ENCODE results near the gene CADM4. TPM values are rescaled to one million over a fixed set of nuclear protein-coding genes. Genes with fewer than 3 reads are reported as not detected.

The CADM4 gene
- total and polyA plus RNA-seq, 2 of the 8 experiments (the other 6 are each of a cell fraction or from before 2014, with no cell fraction given) = 13.5 to 25.0 TPM

DNA sequence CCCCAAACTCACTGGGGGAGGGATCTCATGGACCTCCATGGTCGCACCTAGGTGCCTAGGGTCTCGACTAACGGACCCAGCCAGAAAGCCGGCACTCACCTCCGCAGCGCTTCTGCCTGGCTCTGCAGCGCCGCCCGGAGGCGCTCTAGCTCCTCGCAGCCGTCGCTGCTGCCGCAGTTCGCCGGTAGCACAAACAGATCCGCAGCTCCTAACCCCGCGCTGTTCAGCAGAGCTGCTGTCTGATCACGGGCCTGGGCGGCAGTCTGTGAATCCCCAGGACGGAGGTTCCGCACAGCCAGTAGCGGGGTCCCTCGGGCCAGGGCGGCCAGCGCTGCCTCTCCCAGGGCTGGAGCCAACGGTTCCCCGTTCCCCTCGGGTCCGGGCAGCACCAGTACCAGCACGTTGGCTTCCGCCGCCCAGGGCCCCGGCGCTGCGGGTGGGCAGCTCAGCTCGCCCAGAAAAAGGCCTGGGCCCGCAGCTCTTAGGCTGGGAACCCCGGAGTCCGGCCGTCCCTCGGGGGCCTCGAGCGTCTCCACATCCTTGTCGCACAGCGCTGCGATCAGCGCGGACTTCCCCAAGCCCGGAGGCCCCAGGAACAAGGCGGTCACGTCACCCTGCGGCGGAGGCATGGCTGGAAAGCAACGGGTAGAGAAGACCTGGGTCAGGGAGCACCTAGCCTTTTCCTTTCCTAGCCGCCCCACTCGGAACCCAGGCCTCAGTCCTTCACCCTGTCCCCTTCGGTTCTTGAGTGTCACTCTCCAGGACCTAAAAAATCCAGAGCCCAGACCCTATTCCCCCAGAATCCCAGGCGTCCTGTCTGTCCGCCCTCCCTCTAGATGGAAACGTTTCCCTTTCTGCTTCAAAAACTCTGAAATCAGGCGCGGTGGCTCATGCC is 44.7 kb downstream of the CADM4 start (continued):
- peak; percentile 64 to 80; a peak in 2 of 4 replicates for TF ChIP-seq SIN3A (conservative IDR thresholded peaks at IDR 0.05 in 1 of 2, IDR thresholded peaks at IDR 0.05 in 1 of 2; ENCODE audit: low read depth in 1 of 2, low read length in 2 of 2)
- TF ChIP-seq, protein P1, sequence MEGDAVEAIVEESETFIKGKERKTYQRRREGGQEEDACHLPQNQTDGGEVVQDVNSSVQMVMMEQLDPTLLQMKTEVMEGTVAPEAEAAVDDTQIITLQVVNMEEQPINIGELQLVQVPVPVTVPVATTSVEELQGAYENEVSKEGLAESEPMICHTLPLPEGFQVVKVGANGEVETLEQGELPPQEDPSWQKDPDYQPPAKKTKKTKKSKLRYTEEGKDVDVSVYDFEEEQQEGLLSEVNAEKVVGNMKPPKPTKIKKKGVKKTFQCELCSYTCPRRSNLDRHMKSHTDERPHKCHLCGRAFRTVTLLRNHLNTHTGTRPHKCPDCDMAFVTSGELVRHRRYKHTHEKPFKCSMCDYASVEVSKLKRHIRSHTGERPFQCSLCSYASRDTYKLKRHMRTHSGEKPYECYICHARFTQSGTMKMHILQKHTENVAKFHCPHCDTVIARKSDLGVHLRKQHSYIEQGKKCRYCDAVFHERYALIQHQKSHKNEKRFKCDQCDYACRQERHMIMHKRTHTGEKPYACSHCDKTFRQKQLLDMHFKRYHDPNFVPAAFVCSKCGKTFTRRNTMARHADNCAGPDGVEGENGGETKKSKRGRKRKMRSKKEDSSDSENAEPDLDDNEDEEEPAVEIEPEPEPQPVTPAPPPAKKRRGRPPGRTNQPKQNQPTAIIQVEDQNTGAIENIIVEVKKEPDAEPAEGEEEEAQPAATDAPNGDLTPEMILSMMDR (IDR thresholded peaks at IDR 0.05; ENCODE audit: control extremely low read depth in 1 of 3, insufficient read depth in 1 of 3, low read depth in 1 of 3, low read length in 3 of 3) = peak; percentile 96 to 98 (median 98)
- peak; percentile 22 for TF ChIP-seq KDM4A (IDR thresholded peaks at IDR 0.05; ENCODE audit: low read depth, low read length, severe bottlenecking)
- TF ChIP-seq BACH1 (IDR thresholded peaks at IDR 0.05; ENCODE audit: low read length) = no peak
- TF ChIP-seq EP300 (IDR thresholded peaks at IDR 0.05; ENCODE audit: borderline replicate concordance in 1 of 2, low read depth in 2 of 2, low read length in 2 of 2) = 0 out of 3 replicates have a peak, but pooled peaks of 1 of the 2 experiments have one; percentile 3
- TF ChIP-seq, protein P2, sequence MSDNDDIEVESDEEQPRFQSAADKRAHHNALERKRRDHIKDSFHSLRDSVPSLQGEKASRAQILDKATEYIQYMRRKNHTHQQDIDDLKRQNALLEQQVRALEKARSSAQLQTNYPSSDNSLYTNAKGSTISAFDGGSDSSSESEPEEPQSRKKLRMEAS (IDR thresholded peaks at IDR 0.05) = 0 out of 2 replicates have a peak, but pooled peaks have one; percentile 10
